ENCODE measurements around the gene ABCA1. TPM values are rescaled to one million over a fixed set of nuclear protein-coding genes. Genes with fewer than 3 reads are reported as not detected.

The ABCA1 gene
- total RNA-seq, 2 experiments from 2014 or later: 8.0 to 14.0 TPM

GRCh38 chr9:104836235-104836634 lies 91.7 kb downstream of the ABCA1 start:
- BruUV-seq (replicated peaks): no TSS peak

DNA sequence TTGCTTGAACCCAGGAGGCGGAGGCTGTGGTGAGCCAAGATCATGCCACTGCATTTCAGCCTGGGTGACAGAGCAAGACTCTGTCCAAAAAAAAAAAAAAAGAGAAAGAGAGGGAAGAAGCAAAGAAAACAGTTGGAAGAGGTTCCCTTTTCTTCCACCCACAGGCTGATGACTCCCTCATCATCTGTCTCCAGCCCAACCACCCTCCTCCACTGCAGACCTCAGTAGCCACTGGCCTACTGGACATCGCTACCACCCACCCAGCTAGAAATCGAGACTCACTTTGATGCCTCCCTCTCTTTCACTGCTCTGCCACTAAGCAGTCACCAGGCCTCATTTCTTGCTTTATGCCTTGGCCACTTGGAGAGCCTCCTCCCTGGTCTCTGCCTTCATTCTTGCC lies 92.8 kb downstream of the ABCA1 start:
- no peaks in the 10 kb centered on the region for H3K9me2 ChIP-seq (ENCODE audit: insufficient read depth, low read length)
- H3K4me1 ChIP-seq (ENCODE audit: insufficient read depth, low read length, poor library complexity, severe bottlenecking): peaks cover 11% of the 10 kb centered on the region
- no peak overlapping the region for H3K4me2 ChIP-seq (ENCODE audit: low read length)
- intact Hi-C loops (cut with micrococcal nuclease; ENCODE audit: unreplicated experiment): no loop called here
- ChIA-PET POLR2A (no interaction called here), CTCF (ENCODE audit: unreplicated experiment) (no interaction called here)
- no peak overlapping the region for H3K4me3 ChIP-seq (ENCODE audit: low read depth, low read length, poor library complexity, severe bottlenecking)
- no TSS peak for BruUV-seq (replicated peaks)
- H2AFZ ChIP-seq (ENCODE audit: low read length): no peak overlapping the region
- H3K36me3 ChIP-seq (ENCODE audit: insufficient read depth, low read length): peaks cover 79% of the 10 kb centered on the region
- H3K9me3 ChIP-seq (ENCODE audit: low read length): no peaks in the 10 kb centered on the region
- H3K79me2 ChIP-seq (ENCODE audit: insufficient read depth, low read depth, low read length): no peaks in the 10 kb centered on the region
- H3K27ac ChIP-seq (ENCODE audit: low read depth, low read length, poor library complexity, severe bottlenecking): no peak overlapping the region
- TF ChIP-seq EZH2phosphoT487 (IDR thresholded peaks at IDR 0.05; ENCODE audit: borderline replicate concordance, low read depth, low read length): no peak
- TF ChIP-seq, protein P1, sequence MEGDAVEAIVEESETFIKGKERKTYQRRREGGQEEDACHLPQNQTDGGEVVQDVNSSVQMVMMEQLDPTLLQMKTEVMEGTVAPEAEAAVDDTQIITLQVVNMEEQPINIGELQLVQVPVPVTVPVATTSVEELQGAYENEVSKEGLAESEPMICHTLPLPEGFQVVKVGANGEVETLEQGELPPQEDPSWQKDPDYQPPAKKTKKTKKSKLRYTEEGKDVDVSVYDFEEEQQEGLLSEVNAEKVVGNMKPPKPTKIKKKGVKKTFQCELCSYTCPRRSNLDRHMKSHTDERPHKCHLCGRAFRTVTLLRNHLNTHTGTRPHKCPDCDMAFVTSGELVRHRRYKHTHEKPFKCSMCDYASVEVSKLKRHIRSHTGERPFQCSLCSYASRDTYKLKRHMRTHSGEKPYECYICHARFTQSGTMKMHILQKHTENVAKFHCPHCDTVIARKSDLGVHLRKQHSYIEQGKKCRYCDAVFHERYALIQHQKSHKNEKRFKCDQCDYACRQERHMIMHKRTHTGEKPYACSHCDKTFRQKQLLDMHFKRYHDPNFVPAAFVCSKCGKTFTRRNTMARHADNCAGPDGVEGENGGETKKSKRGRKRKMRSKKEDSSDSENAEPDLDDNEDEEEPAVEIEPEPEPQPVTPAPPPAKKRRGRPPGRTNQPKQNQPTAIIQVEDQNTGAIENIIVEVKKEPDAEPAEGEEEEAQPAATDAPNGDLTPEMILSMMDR (conservative IDR thresholded peaks at IDR 0.05; ENCODE audit: low read length): no peak
- no peaks in the 10 kb centered on the region for H4K20me1 ChIP-seq (ENCODE audit: insufficient read depth, low read length)
- no peak for DNase-seq (ENCODE audit: low spot score)

More at GRCh38 chr9:104836235-104836634, 91.7 kb downstream of the ABCA1 start:
- intact Hi-C loops (cut with micrococcal nuclease; ENCODE audit: unreplicated experiment): no loop called here
- Histone ChIP-seq H3K79me2 (ENCODE audit: insufficient read depth, low read depth, low read length) (no peaks in the 10 kb centered on the region), H3K9me2 (ENCODE audit: insufficient read depth, low read length) (no peaks in the 10 kb centered on the region), H3K4me3 (ENCODE audit: low read depth, low read length, poor library complexity, severe bottlenecking) (no peak overlapping the region), H3K27ac (ENCODE audit: low read depth, low read length, poor library complexity, severe bottlenecking) (no peak overlapping the region), H3K9me3 (ENCODE audit: low read length) (no peaks in the 10 kb centered on the region), H3K36me3 (ENCODE audit: insufficient read depth, low read length) (peaks cover 69% of the 10 kb centered on the region), H3K4me2 (ENCODE audit: low read length) (no peak overlapping the region), H3K4me1 (ENCODE audit: insufficient read depth, low read length, poor library complexity, severe bottlenecking) (peaks cover 11% of the 10 kb centered on the region), H2AFZ (ENCODE audit: low read length) (no peak overlapping the region), H4K20me1 (ENCODE audit: insufficient read depth, low read length) (no peaks in the 10 kb centered on the region)
- TF ChIP-seq, protein P1 (conservative IDR thresholded peaks at IDR 0.05; ENCODE audit: low read length): no peak
- TF ChIP-seq EZH2phosphoT487 (IDR thresholded peaks at IDR 0.05; ENCODE audit: borderline replicate concordance, low read depth, low read length): no peak
- POLR2A ChIA-PET: interaction anchor here (0.7 kb wide), 1 partner anchor 163 kb away, joined by 3 read pairs; no protein-coding TSS in a partner anchor
- CTCF ChIA-PET (ENCODE audit: unreplicated experiment): no interaction called here
- DNase-seq (ENCODE audit: low spot score): peak; percentile 12

DNA sequence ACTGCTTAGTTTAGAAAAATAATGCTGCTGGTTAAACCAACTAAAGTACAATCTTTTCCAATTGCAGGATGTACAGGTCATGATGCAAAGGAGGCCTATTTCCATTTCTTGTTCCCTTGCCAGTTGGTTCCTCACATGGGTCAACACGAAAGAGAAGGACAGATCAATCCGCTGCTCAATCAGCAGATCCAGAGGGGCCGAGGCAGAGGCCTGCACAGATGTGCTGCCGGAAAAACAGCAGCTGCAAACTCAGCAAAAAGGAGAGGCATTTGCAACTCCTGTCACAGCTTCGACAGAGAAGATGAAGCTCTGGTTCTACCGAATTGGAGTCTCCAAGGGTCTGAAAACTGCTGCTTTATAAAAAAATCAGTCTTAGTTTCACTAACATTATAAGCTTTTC lies 94.3 kb downstream of the ABCA1 start:
- no peaks in the 10 kb centered on the region for H3K9me3 ChIP-seq (ENCODE audit: low read length)
- no peak overlapping the region for H3K4me2 ChIP-seq (ENCODE audit: low read length)
- no peaks in the 10 kb centered on the region for H4K20me1 ChIP-seq (ENCODE audit: insufficient read depth, low read length)
- no peaks in the 10 kb centered on the region for H3K79me2 ChIP-seq (ENCODE audit: insufficient read depth, low read depth, low read length)
- ChIA-PET POLR2A (no interaction called here), CTCF (ENCODE audit: unreplicated experiment) (no interaction called here)
- no peak overlapping the region for H3K27ac ChIP-seq (ENCODE audit: low read depth, low read length, poor library complexity, severe bottlenecking)
- no peak for DNase-seq (ENCODE audit: low spot score)
- peaks cover 11% of the 10 kb centered on the region for H3K4me1 ChIP-seq (ENCODE audit: insufficient read depth, low read length, poor library complexity, severe bottlenecking)
- H3K36me3 ChIP-seq (ENCODE audit: insufficient read depth, low read length): peaks cover 87% of the 10 kb centered on the region
- no peak overlapping the region for H3K4me3 ChIP-seq (ENCODE audit: low read depth, low read length, poor library complexity, severe bottlenecking)
- TF ChIP-seq, protein P1 (conservative IDR thresholded peaks at IDR 0.05; ENCODE audit: low read length): no peak
- TF ChIP-seq EZH2phosphoT487 (IDR thresholded peaks at IDR 0.05; ENCODE audit: borderline replicate concordance, low read depth, low read length): no peak
- no peaks in the 10 kb centered on the region for H3K9me2 ChIP-seq (ENCODE audit: insufficient read depth, low read length)
- BruUV-seq (replicated peaks): no TSS peak
- no peak overlapping the region for H2AFZ ChIP-seq (ENCODE audit: low read length)
- intact Hi-C loops (cut with micrococcal nuclease; ENCODE audit: unreplicated experiment): no loop called here
